Psoas muscle (tissue), 8 donors: ENCODE measurements around the gene MAP3K4. TPM values are rescaled to one million over a fixed set of nuclear protein-coding genes. Genes with fewer than 3 reads are reported as not detected.

Experiments used
- ATAC-seq, 4 donors: fragments of 200-7000 bp; cut with Tn5 transposase; one replicate each; pipeline ENCODE4 v1.9.1; 2020; ENCODE audit warnings: moderate library complexity in 3 of 4, mild to moderate bottlenecking in 2 of 4
- DNase-seq, 2 donors: peaks; one replicate each; pipeline ENCODE4 v3.0.0-alpha.2; 2020
- H3K27ac ChIP-seq: fragments of 200-600 bp; one replicate; pipeline ENCODE4 v1.8.0; 2022
- H3K27me3 ChIP-seq, 3 donors: fragments of 200-600 bp in 1 of 3; one replicate each; pipeline versions ENCODE4 v1.6.1 to v1.8.0; 2013 to 2022; ENCODE audit warnings: low read length in 2 of 3, mild to moderate bottlenecking in 2 of 3, moderate library complexity in 1 of 3; ENCODE audit not compliant: insufficient read depth in 3 of 3
- H3K36me3 ChIP-seq, 2 donors: fragments of 200-600 bp in 1 of 2; one replicate each; pipeline versions ENCODE4 v1.6.1 to v1.8.0; 2013 to 2022; ENCODE audit warnings: low read depth in 1 of 2, mild to moderate bottlenecking in 1 of 2, moderate library complexity in 1 of 2; ENCODE audit not compliant: insufficient read depth in 1 of 2
- H3K4me1 ChIP-seq: fragments of 200-600 bp; one replicate; pipeline ENCODE4 v1.8.0; 2022
- H3K4me3 ChIP-seq: fragments of 200-600 bp; one replicate; pipeline ENCODE4 v1.8.0; 2022; ENCODE audit warnings: mild to moderate bottlenecking
- H3K9me3 ChIP-seq: fragments of 200-600 bp; one replicate; pipeline ENCODE4 v1.8.0; 2022
- WGBS, 3 donors: extraction: QIAGEN DNeasy Blood & Tissue Kit; methylation state at CpG; one replicate each; pipeline versions ENCODE4 v1.1.6 to v1.1.7; 2013; 5-methylcytosine and 5-hydroxymethylcytosine counted together
- intact Hi-C, 2 donors: fragments of 100-400 bp; cut with DNase I; formaldehyde crosslinking; loops; one replicate each; pipeline versions ENCODE4 v1.11.0 to v1.14.2; 2022
- polyA plus RNA-seq, 3 donors: library from polyadenylated mRNA; stranded (reverse); fragments of 200-250 nt; gene quantifications; one replicate each; pipeline ENCODE4 v1.2.3, GENCODE V29; 2013
- total RNA-seq, 4 donors: library from RNA; stranded (reverse); fragmentation: NEBNext Ultra II Directional in 2 of 4; extraction: Animal tissue kit (Norgen Biotek cat#: 25700) in 2 of 4; gene quantifications; one replicate each; pipeline versions ENCODE4 v1.2.1 to v1.2.4, GENCODE V29; 2021 to 2023
- TF ChIP-seq, protein P1 (sequence below): fragments of 200-600 bp; IDR thresholded peaks from one replicate; pipeline ENCODE4 v1.8.0; 2022; ENCODE audit warnings: antibody characterized with exemption
- donor health status: healthy with polysubstance abuse.
- donor health status: DM: no; HTN: no; CAD: no; lungs with moderate emphysema.
- donor health status: Bipolar disorder and iron deficiency.
- donor health status: healthy.
- donor health status: DM: yes; HTN: yes; CAD: no.
- donor health status: DM: no; HTN: no; CAD: no.
- donor health status: DM: no; HTN: no; CAD: no.
- donor health status: DM: yes; HTN: yes; CAD: no.

The MAP3K4 gene
- total and polyA plus RNA-seq, 7 donors = 13.5 to 45.8 (median 19.4) TPM

DNA sequence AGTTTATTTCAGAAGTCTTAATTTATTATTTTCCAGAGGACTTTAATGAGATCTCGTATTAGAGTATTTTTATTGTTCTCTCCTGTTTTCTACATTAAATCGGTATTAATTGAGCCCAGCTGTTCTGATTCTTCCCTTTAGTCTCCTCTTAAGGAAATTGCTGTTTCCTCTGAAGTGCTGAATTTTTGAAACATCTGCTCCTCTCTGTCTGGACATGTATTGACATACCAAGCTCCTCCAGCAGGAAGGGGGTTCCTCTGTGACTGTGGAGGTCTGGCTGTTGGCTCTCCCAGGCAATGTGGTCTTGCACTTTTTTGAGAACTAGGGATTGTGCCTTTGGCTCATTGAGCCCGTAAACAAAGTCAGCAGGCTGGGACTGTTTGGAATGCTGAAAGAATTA is 74.9 kb downstream of the MAP3K4 start:
- Histone ChIP-seq H3K27me3 (no peaks in the 10 kb centered on the region), H3K4me1 (no peaks in the 10 kb centered on the region), H3K36me3 (peaks cover 0 to 9% of the 10 kb centered on the region in 2 donors), H3K27ac (no peak overlapping the region), H3K9me3 (no peaks in the 10 kb centered on the region), H3K4me3 (no peak overlapping the region)
- ATAC-seq = no peak
- intact Hi-C loops = no loop called here
- no peak for DNase-seq
- WGBS, 3 donors = 63 to 73% (median 72%) methylated on average over 3 of the region's 3 CpGs
- TF ChIP-seq, protein P1, sequence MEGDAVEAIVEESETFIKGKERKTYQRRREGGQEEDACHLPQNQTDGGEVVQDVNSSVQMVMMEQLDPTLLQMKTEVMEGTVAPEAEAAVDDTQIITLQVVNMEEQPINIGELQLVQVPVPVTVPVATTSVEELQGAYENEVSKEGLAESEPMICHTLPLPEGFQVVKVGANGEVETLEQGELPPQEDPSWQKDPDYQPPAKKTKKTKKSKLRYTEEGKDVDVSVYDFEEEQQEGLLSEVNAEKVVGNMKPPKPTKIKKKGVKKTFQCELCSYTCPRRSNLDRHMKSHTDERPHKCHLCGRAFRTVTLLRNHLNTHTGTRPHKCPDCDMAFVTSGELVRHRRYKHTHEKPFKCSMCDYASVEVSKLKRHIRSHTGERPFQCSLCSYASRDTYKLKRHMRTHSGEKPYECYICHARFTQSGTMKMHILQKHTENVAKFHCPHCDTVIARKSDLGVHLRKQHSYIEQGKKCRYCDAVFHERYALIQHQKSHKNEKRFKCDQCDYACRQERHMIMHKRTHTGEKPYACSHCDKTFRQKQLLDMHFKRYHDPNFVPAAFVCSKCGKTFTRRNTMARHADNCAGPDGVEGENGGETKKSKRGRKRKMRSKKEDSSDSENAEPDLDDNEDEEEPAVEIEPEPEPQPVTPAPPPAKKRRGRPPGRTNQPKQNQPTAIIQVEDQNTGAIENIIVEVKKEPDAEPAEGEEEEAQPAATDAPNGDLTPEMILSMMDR = no peak

DNA sequence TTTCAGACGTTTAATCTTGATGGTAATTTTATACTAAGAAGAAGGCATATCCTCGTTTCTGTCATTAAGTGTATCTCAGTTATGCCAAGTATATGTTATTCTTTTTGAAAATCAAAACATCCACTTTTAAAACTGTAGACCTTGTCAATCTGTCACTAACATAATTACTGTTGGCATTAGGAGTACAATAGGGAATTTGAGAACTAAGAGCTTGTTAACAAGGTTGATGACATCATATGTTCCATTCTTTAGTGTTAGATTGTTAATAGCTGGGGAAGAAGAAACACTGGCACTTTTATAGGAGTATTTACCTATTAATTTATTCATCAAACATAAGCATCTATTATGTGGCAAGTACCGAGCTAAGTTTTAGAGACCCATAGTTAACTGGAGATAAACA is 76.2 kb downstream of the MAP3K4 start:
- no peak for ATAC-seq
- H3K27ac ChIP-seq = no peak overlapping the region
- DNase-seq = no peak
- TF ChIP-seq, protein P1 = no peak
- H3K4me1 ChIP-seq = no peaks in the 10 kb centered on the region
- 73 to 85% (median 79%) methylated on average over 3 of the region's 3 CpGs for WGBS, 3 donors
- no peak overlapping the region for H3K4me3 ChIP-seq
- intact Hi-C loops = no loop called here
- H3K27me3 ChIP-seq = no peaks in the 10 kb centered on the region
- H3K9me3 ChIP-seq = no peaks in the 10 kb centered on the region
- H3K36me3 ChIP-seq = peaks cover 0 to 9% of the 10 kb centered on the region in 2 donors

DNA sequence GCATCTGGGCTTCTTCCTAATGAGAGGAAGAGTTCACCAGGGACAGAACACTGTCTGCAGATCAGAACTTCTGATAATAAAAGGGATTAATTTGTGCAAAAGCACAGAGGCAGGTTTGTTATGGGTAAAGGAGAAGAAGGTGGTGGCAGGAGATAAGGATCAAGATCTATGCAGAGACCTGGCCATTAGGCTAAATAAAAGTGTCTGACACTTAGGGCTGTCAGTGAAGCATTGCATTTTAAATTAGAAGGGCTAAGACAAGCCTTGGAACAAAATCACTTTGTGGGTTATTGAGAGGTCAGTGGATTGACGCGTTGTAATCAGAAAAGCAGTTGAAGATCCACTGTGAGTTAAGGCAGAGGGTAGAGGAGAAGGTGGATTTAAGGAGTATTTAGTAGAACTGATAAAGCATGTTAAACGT is 76.8 kb downstream of the MAP3K4 start:
- ATAC-seq (no peak), DNase-seq (no peak)
- peaks cover 0 to 13% of the 10 kb centered on the region in 2 donors for H3K36me3 ChIP-seq
- TF ChIP-seq, protein P1 = no peak
- H3K27ac ChIP-seq = no peak overlapping the region
- no peak overlapping the region for H3K4me3 ChIP-seq
- intact Hi-C loops = no loop called here
- WGBS, 3 donors = 80 to 93% (median 80%) methylated on average over 3 of the region's 3 CpGs
- no peaks in the 10 kb centered on the region for H3K4me1 ChIP-seq
- H3K27me3 ChIP-seq = no peaks in the 10 kb centered on the region
- no peaks in the 10 kb centered on the region for H3K9me3 ChIP-seq

DNA sequence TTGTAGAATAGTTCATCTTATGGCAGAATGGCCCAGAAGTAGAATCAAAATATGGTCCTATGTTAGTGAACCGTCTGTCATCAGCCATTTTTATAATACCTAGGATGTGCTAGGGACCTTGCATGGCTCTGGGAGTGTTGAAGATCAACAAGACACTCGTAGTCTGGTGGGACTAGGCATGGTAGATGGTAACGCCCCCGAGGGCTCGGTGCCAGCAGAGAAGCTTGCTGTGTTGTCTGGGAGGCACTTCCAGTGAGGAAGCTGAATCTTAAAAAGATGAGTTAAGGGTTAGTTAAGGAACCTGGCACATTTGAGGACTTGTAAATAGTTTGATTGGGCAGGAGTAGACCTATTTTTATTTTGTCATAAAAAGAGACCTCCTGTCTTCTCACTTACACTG is 82.4 kb downstream of the MAP3K4 start:
- ATAC-seq (no peak), DNase-seq (no peak)
- no peak overlapping the region for H3K27ac ChIP-seq
- no peak overlapping the region for H3K4me3 ChIP-seq
- H3K27me3 ChIP-seq = no peaks in the 10 kb centered on the region
- intact Hi-C loops = no loop called here
- 64 to 78% (median 65%) methylated on average over 5 of the region's 5 CpGs for WGBS, 3 donors
- H3K36me3 ChIP-seq = peaks cover 5 to 63% of the 10 kb centered on the region in 2 donors
- no peaks in the 10 kb centered on the region for H3K9me3 ChIP-seq
- no peaks in the 10 kb centered on the region for H3K4me1 ChIP-seq
- TF ChIP-seq, protein P1 = no peak

DNA sequence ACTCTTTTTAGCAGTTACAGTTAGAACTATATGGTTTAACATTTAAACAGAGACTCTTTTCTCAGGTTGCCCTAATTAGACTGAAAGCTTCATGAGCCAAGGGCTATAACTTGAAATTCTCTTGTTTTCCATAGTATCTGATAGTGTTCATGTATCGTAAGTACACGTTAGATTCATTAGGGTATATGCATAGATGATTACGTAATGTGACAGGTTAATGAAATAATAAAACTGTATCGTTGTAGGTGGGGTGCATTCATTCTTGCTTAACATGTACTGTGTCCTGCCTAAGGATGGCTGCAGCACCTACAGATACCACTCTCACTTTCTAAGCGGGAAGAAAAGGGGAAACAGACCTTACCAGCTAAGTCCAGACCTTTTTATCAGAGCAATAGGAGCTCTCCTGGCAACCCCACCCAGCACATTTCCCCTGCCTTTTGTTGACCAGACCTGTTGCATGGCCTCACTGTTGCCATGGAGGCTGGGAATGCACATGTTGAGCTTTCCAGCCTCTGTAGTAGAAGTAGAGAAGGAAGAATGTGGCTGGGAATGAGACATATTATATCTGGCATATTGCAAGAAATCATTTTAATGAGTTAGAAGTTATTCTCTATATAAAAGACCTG is 83.0 kb downstream of the MAP3K4 start:
- Histone ChIP-seq H3K4me1 (no peaks in the 10 kb centered on the region), H3K36me3 (peaks cover 5 to 69% of the 10 kb centered on the region in 2 donors), H3K9me3 (no peaks in the 10 kb centered on the region), H3K27ac (no peak overlapping the region), H3K27me3 (no peaks in the 10 kb centered on the region), H3K4me3 (no peak overlapping the region)
- DNase-seq = no peak
- no peak for ATAC-seq
- 93 to 96% (median 94%) methylated on average over 5 of the region's 5 CpGs for WGBS, 3 donors
- intact Hi-C loops = loop anchor here in 1 of 2 donors (5.0 kb wide), 1 partner anchor 142 kb away; no protein-coding TSS in a partner anchor
- TF ChIP-seq, protein P1 = no peak
